PC-3 (cell line): Measurements from ENCODE around the gene FOXK2. TPM values are rescaled to one million over a fixed set of nuclear protein-coding genes. Genes with fewer than 3 reads are reported as not detected.

Experiments used
- ATAC-seq: fragments of 200-7000 bp; cut with Tn5 transposase; 2 replicates; pipeline ENCODE4 v1.9.1; 2020; ENCODE audit warnings: mild to moderate bottlenecking, moderate library complexity
- BruUV-seq: library from RNA; stranded (reverse); fragments of 400-500 nt; replicated peaks from 2 replicates; lab custom pipeline; 2021; lab: Mats Ljungman, UMichigan
- CTCF ChIA-PET: fragments of 300-600 bp; sonication (Branson Sonifier 250); formaldehyde crosslinking; loops from one replicate; lab custom pipeline; 2022; ENCODE audit warnings: antibody characterized with exemption; lab: Charles Lee
- POLR2A ChIA-PET: fragments of 300-600 bp; sonication (Branson Sonifier 250); formaldehyde crosslinking; loops from one replicate; lab custom pipeline; 2022; ENCODE audit warnings: antibody characterized with exemption; ENCODE audit not compliant: unreplicated experiment; lab: Charles Lee
- DNase-seq: peaks from one replicate; pipeline ENCODE4 v3.0.0-alpha.2; 2015
- H2AFZ ChIP-seq: fragments of 300-600 bp; sonication (generic); 2 replicates; pipeline ENCODE4 v1.6.0; 2016; ENCODE audit warnings: antibody characterized with exemption, low read length
- H3F3A ChIP-seq: fragments of 300-600 bp; sonication (generic); one replicate; pipeline ENCODE4 v1.6.0; 2017; ENCODE audit warnings: antibody characterized with exemption, low read length, control low read depth, mild to moderate bottlenecking; ENCODE audit not compliant: unreplicated experiment
- H3K27ac ChIP-seq: fragments of 300-600 bp; sonication (generic); 2 replicates; pipeline ENCODE4 v1.5.1; 2016; ENCODE audit warnings: mild to moderate bottlenecking, low read length
- H3K27me3 ChIP-seq: fragments of 300-600 bp; sonication (generic); 2 replicates; pipeline ENCODE4 v1.6.1; 2016; ENCODE audit warnings: low read length, mixed read lengths
- H3K36me3 ChIP-seq: fragments of 300-600 bp; sonication (generic); 2 replicates; pipeline ENCODE4 v1.6.1; 2016; ENCODE audit warnings: low read depth, mixed run types, low read length, mixed read lengths
- H3K4me1 ChIP-seq: fragments of 300-600 bp; sonication (generic); 2 replicates; pipeline ENCODE4 v1.5.1; 2016; ENCODE audit warnings: low read length; ENCODE audit not compliant: insufficient read depth
- H3K4me2 ChIP-seq: fragments of 300-600 bp; sonication (generic); 2 replicates; pipeline ENCODE4 v1.6.0; 2016; ENCODE audit warnings: low read length
- H3K4me3 ChIP-seq: fragments of 300-600 bp; sonication (generic); 2 replicates; pipeline ENCODE4 v1.5.1; 2016; ENCODE audit warnings: mild to moderate bottlenecking, low read length, mixed read lengths
- H3K79me2 ChIP-seq: fragments of 300-600 bp; sonication (generic); 2 replicates; pipeline ENCODE4 v1.6.1; 2017; ENCODE audit warnings: low read length, mixed read lengths
- H3K9ac ChIP-seq: fragments of 300-600 bp; sonication (generic); 2 replicates; pipeline ENCODE4 v1.6.0; 2016; ENCODE audit warnings: mild to moderate bottlenecking, low read length
- H3K9me2 ChIP-seq: fragments of 300-600 bp; sonication (generic); replicated peaks from 2 replicates; pipeline ENCODE4 v1.6.1; 2016; ENCODE audit warnings: mixed run types, low read length, mixed read lengths
- H3K9me3 ChIP-seq: fragments of 300-600 bp; sonication (generic); 2 replicates; pipeline ENCODE4 v1.6.1; 2016; ENCODE audit warnings: low read length, mixed read lengths
- H4K20me1 ChIP-seq: fragments of 300-600 bp; sonication (generic); 2 replicates; pipeline ENCODE4 v1.6.1; 2016; ENCODE audit warnings: low read length, mixed read lengths
- CTCF ChIP-seq: fragments of 300-600 bp; sonication (generic); conservative IDR thresholded peaks from 2 replicates; pipeline ENCODE4 v1.5.1; 2017; ENCODE audit warnings: antibody characterized with exemption, low read depth, mild to moderate bottlenecking, low read length
- EZH2 ChIP-seq: fragments of 300-600 bp; sonication (generic); IDR thresholded peaks from one replicate; pipeline ENCODE4 v1.6.1; 2017; ENCODE audit warnings: antibody characterized with exemption, mild to moderate bottlenecking, low read length; ENCODE audit not compliant: unreplicated experiment
- EZH2phosphoT487 ChIP-seq: fragments of 300-600 bp; sonication (generic); IDR thresholded peaks from 2 replicates; pipeline ENCODE4 v1.6.1; 2018; ENCODE audit warnings: mild to moderate bottlenecking, antibody characterized with exemption, low read length, borderline replicate concordance
- intact Hi-C: fragments of 100-400 bp; cut with micrococcal nuclease; formaldehyde crosslinking; loops from 2 replicates; pipeline ENCODE4 v1.9.0; 2023
- total RNA-seq: library from RNA; depleted of rRNA; stranded (reverse); fragments of >200 nt; gene quantifications from 2 replicates; pipeline ENCODE4 v1.2.3, GENCODE V29; 2014

The FOXK2 gene
- total RNA-seq, 1 experiment from 2014 or later: 60.5 TPM

- CTCF ChIA-PET: no interaction called here
- ATAC-seq (no peak), DNase-seq (no peak)
- Histone ChIP-seq H3F3A (peaks cover 12% of the 10 kb centered on the region), H3K36me3 (peaks cover 5% of the 10 kb centered on the region; the same call in 1 of the 2 replicates), H4K20me1 (no peaks in the 10 kb centered on the region), H3K79me2 (no peaks in the 10 kb centered on the region), H3K9me3 (no peaks in the 10 kb centered on the region), H3K4me3 (no peak overlapping the region), H3K4me2 (no peak overlapping the region), H3K27ac (no peak overlapping the region), H3K4me1 (peaks cover 23% of the 10 kb centered on the region), H3K9ac (no peak overlapping the region), H3K9me2 (no peaks in the 10 kb centered on the region), H2AFZ (no peak overlapping the region), H3K27me3 (no peaks in the 10 kb centered on the region)
- intact Hi-C loops: loop anchor here (10.0 kb wide), 1 partner anchor 76 kb away; the partner anchor contains the start of genes HEXD and OGFOD3
- BruUV-seq: no TSS peak
- POLR2A ChIA-PET: no interaction called here
- TF ChIP-seq EZH2phosphoT487 (no peak), EZH2 (no peak), CTCF (no peak)
Measured at GRCh38 chr17:82491196-82491530, 28.4 kb upstream of the FOXK2 start.

- Histone ChIP-seq H3K79me2 (no peaks in the 10 kb centered on the region), H3K27ac (no peak overlapping the region), H3F3A (peaks cover 12% of the 10 kb centered on the region), H3K27me3 (no peaks in the 10 kb centered on the region), H3K9me2 (no peaks in the 10 kb centered on the region), H3K9me3 (no peaks in the 10 kb centered on the region), H3K4me3 (no peak overlapping the region), H4K20me1 (no peaks in the 10 kb centered on the region), H3K9ac (no peak overlapping the region), H2AFZ (no peak overlapping the region), H3K36me3 (peaks cover 3% of the 10 kb centered on the region; the same call in 1 of the 2 replicates), H3K4me2 (no peak overlapping the region), H3K4me1 (peaks cover 23% of the 10 kb centered on the region)
- ChIA-PET CTCF (no interaction called here), POLR2A (no interaction called here)
- no peak for ATAC-seq
- intact Hi-C loops: loop anchor here (10.0 kb wide), 1 partner anchor 77 kb away; the partner anchor contains the start of genes HEXD and OGFOD3
- TF ChIP-seq EZH2 (no peak), CTCF (no peak), EZH2phosphoT487 (no peak)
- no TSS peak for BruUV-seq
- DNase-seq: no peak
Measured at GRCh38 chr17:82491533-82491932, 28.0 kb upstream of the FOXK2 start.

GRCh38 chr17:82492643-82493225, 26.8 kb upstream of the FOXK2 start:
- no peaks in the 10 kb centered on the region for H3K27me3 ChIP-seq
- peak overlapping the region; percentile 72 for H3K4me2 ChIP-seq
- peaks cover 27% of the 10 kb centered on the region for H3K4me1 ChIP-seq
- no peaks in the 10 kb centered on the region for H3K9me3 ChIP-seq
- no peaks in the 10 kb centered on the region for H3K36me3 ChIP-seq
- H3F3A ChIP-seq: peaks cover 12% of the 10 kb centered on the region
- intact Hi-C loops: loop anchor here (10.0 kb wide), 1 partner anchor 78 kb away; the partner anchor contains the start of genes HEXD and OGFOD3
- no peak overlapping the region for H3K9ac ChIP-seq
- DNase-seq (peak; percentile 82), ATAC-seq (peak; percentile 34)
- H3K79me2 ChIP-seq: no peaks in the 10 kb centered on the region
- no peaks in the 10 kb centered on the region for H4K20me1 ChIP-seq
- TF ChIP-seq EZH2: no peak
- no peak for TF ChIP-seq CTCF
- TF ChIP-seq EZH2phosphoT487: no peak
- ChIA-PET POLR2A (interaction anchor here (0.6 kb wide), 1 partner anchor 134 kb away, joined by 15 read pairs; no protein-coding TSS in a partner anchor), CTCF (interaction anchor here (0.5 to 0.6 kb wide), 2 partner anchors 30 to 159 kb away, joined by 3 to 13 read pairs; partner anchors contain the start of gene SECTM1)
- H3K27ac ChIP-seq: peak overlapping the region; percentile 65
- H3K9me2 ChIP-seq: no peaks in the 10 kb centered on the region
- peak overlapping the region; percentile 12; the same call in 1 of the 2 replicates for H3K4me3 ChIP-seq
- H2AFZ ChIP-seq: peak overlapping the region; percentile 66; the same call in 1 of the 2 replicates
- BruUV-seq: no TSS peak
